NCI-H1105 (cell line): ENCODE measurements around the gene PLA2G4C.

Source experiments
- DNase-seq: peaks from one replicate; lab custom pipeline; 2025; lab: John Stamatoyannopoulos, UW

PLA2G4C gene, protein sequence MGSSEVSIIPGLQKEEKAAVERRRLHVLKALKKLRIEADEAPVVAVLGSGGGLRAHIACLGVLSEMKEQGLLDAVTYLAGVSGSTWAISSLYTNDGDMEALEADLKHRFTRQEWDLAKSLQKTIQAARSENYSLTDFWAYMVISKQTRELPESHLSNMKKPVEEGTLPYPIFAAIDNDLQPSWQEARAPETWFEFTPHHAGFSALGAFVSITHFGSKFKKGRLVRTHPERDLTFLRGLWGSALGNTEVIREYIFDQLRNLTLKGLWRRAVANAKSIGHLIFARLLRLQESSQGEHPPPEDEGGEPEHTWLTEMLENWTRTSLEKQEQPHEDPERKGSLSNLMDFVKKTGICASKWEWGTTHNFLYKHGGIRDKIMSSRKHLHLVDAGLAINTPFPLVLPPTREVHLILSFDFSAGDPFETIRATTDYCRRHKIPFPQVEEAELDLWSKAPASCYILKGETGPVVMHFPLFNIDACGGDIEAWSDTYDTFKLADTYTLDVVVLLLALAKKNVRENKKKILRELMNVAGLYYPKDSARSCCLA

DNA sequence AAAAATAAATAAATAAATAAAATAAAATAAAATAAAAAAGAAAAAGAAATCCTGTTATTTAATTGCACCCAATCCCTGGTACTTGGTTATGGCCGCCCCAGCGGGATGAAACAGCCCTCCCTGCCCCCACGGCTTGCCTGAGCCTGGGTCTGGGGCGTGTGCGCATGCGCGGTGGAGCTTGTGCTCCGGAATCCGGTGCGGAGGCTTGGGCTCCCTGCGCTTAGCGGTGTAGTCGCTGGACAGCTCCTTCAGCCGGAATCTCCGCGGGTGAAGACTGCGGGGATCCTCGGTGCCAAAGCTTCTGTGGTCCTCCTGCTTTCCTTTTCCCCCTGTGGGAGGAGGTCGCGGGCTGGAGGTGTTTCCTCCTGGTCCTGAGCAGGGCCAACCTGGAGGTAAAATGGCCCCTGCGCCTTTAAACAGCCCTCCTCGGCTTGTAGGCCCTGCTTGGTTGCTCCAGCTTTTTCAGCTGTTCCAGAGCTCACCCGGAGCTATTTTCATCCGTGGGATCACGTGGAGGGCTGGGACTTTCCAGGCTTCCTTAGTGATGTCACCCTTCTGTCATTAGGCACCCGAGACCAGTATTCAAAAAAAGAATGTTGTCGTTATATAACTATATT, at the start of gene PLA2G4C:
TSS of gene PLA2G4C (minus strand) at position 468 of the 617 bp plus-strand sequence. CDS start 4,288 bp downstream, outside the sequence.
- DNase-seq = peak; percentile 74

DNA sequence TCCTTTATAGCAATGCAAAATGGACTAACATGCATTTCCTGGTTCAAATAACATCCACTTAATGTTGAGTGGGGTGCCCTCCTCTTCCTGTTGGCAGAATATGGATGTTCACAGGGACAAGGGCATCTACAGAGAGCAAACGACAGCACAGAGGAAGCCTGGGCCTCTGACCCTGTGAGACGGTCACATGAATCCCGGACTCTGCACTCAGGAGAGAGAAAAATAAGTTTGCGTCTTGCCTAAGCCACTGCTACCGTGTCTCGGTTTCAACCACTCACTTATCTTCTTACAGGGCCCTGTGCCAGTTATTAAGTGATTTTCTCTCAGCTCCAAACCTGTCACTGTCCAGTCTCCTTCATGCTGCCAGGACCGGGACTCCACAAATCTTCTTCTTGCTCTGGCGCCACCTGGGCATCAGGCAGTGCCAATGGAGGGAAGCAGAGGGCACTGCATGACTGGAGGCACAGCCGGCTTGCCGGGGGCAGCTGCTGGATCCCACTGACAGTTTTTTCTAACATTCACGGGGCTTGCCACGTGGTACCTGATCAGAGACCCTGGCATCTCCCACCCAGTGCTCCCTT, 47.7 kb upstream of the PLA2G4C start:
- DNase-seq = no peak

DNA sequence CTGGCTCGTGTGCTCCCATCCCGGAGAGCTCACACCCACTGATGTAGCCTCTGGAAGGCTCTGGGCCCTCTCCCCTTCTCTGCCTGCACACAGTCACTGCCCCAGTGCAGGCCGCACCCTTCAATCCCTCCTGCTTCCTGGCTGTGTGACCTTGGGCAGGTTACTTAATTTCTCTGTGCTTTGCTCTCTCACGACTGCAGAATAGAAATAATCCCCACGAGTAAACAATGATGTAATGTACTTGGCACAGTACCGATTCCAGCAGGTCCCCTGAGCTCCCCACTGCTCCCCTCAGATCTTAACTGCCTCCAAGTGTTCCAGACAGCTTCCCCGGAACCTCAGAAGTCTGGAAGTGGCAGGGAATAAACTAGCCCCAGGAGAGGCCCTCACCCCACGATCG, 43.4 kb upstream of the PLA2G4C start:
- no peak for DNase-seq

DNA sequence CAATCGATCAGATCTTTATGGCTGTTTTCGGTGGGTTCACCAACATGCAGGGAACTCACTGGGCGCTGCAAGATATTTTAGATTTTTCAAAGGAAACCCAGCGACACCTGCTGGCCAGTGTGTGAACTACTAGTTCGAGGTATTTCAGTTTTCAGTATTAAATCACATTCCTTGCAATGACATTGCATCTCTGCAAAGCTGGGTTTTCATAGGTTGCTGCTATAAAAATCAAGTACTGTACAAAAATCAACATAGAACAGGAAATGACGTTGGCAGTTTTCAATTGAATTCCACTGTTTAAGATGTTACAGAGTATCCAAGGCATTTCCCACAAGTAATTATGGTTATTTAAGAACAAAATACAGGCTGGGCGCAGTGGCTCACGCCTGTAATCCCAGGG, 41.9 kb upstream of the PLA2G4C start:
- DNase-seq = peak; percentile 23

DNA sequence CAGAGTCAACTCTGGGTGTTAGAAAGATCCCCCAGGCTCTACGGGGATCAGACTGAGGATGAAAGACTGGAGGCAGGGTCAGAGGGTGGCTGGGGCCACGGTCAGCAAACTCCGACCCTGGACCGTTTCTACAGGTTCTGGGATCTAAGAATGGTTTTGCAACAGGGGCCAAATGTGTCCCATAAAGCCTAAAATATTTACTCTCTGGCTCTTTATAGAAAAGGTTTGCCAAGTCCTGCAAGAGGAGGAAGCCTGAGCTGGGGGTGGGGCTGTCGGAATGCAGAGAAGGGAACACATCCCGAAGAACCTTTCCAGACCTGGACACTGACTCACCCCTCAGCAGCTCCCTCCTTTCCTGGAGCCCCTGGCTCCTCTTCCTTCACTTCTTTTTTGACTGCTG, 38.8 kb upstream of the PLA2G4C start:
- DNase-seq = no peak

DNA sequence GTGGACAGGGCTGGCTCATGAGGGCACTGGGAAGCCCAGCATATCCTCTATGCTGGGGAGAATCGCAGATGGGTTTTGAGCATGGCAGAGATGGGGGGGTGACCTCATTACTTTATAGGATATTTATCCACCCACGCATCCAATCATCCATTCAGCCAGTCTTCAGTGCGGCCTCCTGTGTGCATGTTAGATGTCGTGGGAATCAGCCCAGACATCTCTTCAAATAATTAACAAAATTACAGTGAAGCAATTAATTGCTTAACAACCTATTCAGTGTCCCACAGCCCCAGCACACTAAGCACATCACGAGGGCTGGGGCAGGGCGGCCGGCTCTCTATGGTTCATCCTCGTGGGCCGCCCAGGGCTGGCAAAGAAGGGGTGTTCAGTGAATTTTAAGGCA, 38.0 kb upstream of the PLA2G4C start:
- DNase-seq = no peak

DNA sequence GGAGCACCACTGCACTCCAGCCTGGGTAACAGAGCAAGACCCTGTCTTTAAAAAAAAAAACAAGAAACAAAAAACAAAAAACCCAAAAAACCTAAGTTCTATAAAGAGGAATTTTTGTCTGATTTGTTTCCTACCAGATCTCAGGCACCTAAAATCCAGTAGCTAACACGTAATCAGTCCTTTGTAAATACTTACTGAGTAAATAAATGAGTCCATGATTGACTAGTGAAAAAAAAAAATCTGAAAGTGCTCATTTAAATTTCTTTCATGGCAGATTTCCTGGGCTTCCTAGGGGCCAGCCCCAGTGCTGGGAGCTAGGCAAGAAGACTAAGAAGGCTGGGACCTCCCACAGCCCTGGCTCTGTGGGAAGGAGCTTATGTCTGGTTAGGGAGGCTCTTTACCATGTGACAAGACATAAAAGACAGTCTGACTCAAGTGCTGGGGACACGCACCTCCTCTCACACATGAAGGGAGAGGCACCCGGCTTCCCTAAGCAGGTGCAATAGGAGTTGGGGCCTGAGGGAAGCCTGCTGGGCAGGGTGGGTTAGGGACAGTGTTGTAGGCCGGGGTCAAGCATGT, 37.1 kb upstream of the PLA2G4C start:
- DNase-seq = no peak

DNA sequence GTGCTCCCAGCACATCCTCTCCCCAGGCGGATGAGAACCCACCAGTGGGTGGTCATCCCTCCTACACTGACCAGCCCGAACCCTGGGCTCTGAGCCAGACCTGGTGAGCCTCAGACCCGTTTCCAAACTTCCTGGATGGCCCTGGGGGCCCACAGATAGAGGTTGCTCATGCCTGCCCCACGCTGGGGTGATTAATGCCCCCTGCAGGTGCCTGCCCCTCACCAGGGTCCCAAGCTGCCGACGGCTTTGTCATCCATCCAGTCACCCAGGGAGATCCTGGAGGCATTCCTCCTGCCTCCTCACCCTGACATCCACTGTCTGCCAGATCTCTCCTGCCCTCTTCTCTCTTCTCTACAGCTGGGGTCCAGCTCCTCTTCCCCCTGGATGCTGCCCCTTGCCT, 28.4 kb upstream of the PLA2G4C start:
- no peak for DNase-seq

DNA sequence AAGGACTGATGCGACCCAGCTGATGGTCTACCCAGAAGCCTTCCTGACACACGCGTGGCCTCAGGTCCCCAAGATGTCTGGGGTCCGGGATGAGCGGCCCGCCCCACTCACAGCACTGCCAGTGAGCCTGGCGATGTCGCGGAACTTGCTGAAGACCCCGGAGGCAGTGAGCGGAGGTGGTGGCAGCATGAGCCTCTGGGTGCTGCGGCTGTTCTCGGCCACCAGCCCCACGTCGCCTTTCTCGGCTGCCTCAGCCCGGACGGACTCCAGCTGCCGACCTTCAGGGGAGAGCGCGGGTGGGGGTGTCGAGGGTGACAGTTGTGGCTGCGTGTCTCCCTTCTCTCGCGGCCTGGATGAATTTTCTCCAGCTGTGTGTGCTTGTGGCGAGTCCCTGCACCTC, 26.8 kb upstream of the PLA2G4C start:
- DNase-seq = no peak

DNA sequence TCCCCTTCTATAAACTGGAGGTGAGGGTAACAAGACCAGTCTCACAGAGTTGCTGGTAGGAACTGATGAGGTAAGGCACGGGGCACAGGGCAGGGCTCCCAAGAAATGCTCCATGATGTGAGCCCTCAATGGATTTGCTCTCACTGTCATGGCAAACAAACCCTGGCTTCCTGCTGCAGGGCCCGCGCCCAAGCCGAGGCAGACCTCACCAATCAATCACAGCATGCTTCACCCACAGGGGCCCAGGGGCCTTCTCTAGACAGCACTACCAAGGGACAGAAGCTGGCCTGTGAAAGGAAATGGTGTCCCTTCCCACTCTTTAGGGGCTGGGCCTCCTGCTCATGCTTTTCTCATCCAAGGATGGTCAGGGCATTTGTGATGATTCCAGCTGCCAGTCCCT, 25.9 kb upstream of the PLA2G4C start:
- no peak for DNase-seq

DNA sequence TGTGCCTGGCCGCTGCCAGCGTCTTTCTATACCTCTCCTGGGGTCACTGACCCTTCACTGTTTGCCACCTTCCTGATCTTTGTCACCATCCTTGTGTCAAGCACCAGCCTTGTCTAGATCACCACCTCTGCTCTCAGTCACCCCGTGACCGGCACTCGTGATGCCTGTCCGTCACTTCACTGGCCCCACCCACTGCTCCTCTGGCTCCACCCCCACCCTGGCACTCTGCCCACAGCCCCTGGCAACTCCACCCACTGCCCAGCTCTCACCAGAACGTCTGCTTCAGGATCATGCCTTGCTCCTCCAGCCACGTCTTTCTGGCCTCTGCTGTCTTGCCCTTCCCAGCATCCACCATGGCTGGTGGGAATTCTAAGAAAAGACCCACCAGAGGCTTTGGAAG, 24.8 kb upstream of the PLA2G4C start:
- DNase-seq = no peak

DNA sequence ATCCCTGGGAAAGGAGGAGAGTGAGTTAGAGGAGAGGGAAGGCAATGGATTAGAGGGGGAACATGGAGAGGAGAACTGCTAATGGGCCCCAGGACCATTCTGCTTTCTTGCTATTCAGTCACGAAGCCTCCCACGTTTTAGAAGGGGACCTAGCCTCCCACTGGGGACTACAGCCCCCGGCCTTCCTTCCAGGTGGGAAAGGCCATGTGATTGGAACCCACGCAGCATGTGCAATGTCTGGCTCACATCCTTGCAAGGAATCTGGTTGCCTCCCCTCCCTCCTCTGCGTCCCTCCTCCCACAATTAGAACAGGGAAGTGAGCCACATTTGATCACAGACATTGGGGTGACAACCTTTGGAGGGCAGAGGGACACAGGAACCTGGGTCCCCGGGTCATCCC, 22.5 kb upstream of the PLA2G4C start:
- DNase-seq = no peak

DNA sequence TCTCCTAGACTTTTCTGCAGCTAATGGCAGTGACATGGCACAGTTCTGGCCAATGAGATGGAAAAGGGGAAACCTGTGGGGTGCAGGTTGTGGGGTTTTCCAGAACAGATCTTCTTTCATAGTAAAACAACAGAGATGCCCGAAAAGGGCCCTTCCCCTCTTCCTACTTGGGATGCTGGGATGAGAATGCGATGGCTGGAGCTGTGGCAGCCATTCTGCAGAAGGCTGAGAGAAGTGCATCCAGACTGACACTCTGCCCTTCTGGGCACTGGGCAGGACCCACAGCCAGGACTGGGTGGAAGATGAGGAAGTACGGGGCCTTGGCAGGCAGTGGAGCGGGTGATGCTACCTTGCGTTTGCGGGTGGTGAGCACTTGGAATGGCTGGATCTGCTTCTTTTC, 16.9 kb upstream of the PLA2G4C start:
- no peak for DNase-seq

DNA sequence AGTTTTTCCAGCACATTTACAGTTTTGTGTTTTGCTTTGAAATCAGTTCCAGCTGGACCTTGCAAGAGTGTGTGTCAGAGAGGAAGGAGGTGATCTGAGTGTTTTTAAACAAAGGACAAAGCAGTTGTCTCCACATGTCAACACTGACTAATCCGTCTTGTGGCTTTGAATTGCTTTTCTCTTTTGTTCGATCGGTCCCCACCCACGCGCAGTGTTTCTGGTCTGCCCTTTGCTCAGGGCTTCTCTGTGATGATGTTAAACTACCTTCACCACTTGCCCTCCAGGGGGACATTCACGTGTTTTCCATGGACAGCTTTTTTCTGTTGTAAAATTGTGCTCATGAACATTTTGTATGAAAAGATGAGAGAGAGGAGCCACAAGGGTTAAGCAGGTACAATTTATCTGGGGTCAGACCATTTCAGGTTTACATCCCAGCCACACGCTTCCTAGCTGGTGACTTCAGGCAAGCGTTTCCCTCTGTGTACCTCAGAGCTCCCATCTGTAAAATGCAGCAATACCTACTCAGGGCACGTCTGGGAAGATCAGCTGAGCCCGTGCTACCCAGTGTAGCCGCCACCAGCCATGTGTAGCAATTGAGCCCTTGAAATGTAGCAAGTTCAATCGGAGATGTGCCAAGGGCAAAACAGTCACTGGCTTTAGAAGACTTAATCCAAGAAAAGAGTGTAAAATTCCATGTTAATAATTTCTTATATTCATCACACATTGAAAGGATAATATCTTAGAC, 13.5 kb upstream of the PLA2G4C start:
- no peak for DNase-seq

DNA sequence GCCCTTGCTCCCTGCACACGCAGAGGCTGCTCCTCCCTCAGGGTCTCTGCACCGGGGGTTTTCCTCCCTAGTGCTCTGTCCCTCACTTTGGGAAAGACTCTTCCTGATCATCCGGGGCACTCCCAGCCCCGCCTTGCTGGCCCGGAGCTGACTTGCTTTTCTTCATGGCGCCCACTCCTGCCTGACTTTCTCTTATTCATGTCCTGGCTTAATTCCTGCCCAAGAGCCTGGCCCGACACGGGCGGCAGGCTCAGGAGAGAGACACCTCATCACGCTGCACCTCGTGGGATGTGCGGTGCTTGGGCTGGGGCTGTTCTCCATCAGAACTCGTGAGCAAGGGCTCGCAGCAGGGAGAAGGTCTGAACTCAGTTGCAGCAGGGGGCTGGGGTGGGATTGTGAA, 11.8 kb upstream of the PLA2G4C start:
- DNase-seq = no peak

DNA sequence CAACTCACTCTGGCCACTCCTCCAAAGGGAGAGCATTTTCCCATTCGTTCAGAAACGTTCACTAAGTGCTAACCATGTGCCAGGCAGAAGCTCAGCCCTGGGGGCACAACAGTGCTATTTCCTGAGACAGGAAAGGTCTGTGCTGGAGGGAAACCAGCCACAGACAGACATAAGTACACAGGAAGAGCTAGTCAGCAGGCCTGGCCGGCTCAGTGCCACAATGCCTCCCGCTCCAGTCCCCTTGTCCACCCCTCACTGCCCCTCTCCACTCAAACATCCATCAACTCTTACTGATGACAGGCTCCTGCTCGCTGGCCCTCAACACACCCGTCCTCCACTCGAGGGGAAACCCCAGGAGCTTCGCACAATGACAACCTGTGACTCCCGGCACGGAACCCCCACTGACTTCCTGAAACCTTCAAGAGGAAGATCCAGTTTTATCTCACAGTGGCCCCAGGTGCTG, 11.3 kb upstream of the PLA2G4C start:
- no peak for DNase-seq

DNA sequence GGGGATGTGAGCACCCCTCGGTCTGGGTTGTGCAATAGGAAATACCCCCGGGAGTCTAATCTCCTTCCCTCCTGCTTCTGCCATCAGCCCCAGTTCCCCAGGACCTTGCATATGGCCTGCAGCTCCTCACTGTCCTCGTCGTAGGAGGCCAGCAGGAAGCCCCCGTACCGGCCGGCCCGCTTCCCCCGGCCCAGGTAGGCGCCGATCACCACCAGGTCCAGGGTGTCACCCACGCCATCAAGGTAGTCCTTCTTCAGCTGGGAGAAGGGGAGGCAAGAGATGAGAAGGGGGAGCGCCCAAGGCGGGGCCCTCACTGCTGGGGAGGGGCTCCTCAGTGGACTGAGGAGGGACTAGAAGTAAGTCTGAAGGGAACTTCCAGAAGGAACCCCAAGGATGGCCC, 10.4 kb upstream of the PLA2G4C start:
- no peak for DNase-seq

DNA sequence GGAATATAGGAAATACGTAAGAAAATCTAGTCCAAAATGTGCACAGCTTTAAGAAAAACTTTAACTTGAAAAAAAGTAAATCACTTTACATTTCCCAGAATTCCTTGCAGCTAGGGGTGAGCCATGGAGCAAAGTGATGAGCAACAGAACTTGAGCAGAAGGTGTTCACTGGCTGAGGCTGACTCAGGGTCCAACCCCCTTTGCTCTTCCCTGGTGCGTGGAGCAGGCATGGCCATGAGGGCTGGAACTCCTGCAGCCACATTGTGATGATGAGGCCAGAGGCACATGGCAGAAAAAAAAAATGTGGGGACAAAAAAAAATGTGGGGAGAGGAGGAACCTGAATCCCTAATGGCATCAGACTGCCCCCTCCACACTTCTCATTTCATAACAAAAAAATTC, 9.9 kb upstream of the PLA2G4C start:
- DNase-seq = no peak

DNA sequence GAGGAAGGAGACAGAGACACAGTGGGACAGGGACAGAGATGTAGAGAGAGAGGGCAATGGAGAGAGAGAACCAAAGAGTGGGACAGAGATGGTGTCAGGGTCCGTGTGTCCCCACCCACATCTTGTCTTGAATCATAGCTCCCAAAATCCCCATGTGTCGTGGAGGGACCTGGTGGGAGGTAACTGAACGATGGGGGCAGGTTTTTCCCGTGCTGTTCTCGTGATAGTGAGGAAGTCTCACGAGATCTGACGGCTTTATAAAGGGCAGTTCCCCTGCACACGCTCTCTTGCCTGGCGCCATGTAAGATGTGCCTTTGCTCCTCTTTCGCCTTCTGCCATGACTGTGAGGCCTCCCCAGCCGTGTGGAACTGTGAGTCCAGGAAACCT, 7.5 kb upstream of the PLA2G4C start:
- DNase-seq = no peak

DNA sequence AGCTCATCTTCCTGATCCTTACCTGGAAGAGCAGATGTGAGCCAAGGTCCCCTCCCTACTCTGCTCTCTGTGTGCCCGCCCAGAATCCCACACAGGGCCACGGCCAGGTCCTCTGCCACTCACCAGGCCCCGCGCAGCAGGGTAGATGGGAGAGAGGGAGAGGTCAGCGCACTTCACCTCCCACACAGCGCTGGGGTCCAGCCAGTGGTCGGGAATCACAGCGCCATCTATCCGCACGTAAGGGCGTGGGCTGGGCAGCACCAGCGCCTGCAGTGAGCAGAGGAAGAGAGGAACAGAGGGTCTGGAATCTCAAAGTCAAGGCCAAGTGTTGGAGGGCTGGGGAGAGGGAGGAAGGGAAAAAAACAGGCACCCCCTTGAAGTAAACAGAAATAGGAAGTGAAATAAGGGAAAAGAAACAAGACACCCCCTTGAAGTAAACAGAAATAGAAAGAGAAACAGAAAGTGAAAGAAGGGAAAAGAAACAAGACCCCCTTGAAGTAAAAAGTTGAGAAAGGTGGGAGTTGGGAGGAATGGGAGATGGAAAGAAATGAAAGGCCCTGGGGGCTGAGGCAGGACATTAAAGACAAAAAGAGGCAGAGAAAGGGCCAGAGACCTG, 7.0 kb upstream of the PLA2G4C start:
- no peak for DNase-seq

DNA sequence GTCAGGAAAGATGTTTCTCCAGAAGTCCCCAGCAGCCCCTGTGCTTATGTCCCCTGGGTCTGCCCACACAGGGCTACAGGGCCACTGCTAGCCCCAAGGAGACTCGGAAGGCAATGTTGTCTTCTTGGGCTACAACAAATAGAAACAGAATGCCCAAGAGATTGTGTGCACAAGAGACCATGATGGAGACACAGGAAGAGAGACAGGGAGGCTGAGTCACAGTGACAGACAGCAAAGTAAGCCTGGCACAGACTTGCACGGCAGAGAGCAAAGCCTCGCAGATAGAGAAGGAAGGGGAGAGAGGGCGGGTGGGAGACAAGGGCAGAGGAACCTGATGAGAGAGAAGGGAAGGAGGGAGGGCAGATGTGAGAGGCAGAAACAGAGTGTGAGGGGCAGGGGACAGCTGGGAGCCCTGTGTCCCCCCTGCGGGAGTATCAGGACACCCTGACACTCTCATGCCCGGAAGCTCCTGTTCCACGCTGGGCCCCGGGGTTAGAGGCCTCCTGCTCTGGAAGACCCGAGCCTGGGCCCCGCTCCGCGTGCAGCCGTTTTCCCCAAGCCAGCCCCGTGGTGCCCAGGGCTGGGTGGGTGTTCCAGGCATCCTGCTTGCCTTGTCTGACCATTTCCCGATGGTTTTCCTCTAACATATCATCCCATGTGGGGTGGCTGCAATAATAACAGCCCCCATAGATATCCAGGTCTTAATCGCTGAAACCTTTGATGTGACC, 2.7 kb upstream of the PLA2G4C start:
- no peak for DNase-seq
